SK-N-SH (cell line): ENCODE results near the gene CDKN1A. TPM values are rescaled to one million over a fixed set of nuclear protein-coding genes. Genes with fewer than 3 reads are reported as not detected.

Experiments used
- CTCF ChIA-PET: fragments of 300-600, 350-600 bp; formaldehyde crosslinking; extraction: SDS; loops from one replicate; lab custom pipeline; 2021; lab: Yijun Ruan, JAX
- POLR2A ChIA-PET: fragments of 350-600 bp; sonication (Branson Sonifier 250); formaldehyde crosslinking; extraction: SDS; loops from one replicate; lab custom pipeline; 2020; ENCODE audit warnings: antibody characterized with exemption, inconsistent platforms; lab: Yijun Ruan, JAX
- DNase-seq: peaks from one replicate; pipeline ENCODE4 v3.0.0; 2012
- H2AFZ ChIP-seq: fragments of 200-600 bp; sonication (generic); 2 replicates; pipeline ENCODE4 v1.8.1; 2016; ENCODE audit warnings: antibody characterized with exemption, mild to moderate bottlenecking, low read depth
- H3F3A ChIP-seq: fragments of 200-600 bp; sonication (generic); replicated peaks from 2 replicates; pipeline ENCODE3; 2016; ENCODE audit warnings: antibody characterized with exemption, mild to moderate bottlenecking; ENCODE audit not compliant: insufficient read depth
- H3K27ac ChIP-seq, 2 experiments: fragments of 200-500 bp in 1 of 2; fragments of 200-600 bp in 1 of 2; sonication (Bioruptor generic) in 1 of 2; sonication (generic), shearing (Covaris generic) in 1 of 2; 2 replicates each; pipeline versions ENCODE4 v1.5.1 to v1.6.1; 2014 to 2016; ENCODE audit warnings: low read depth in 2 of 2, inconsistent platforms in 1 of 2, low read length in 1 of 2, mild to moderate bottlenecking in 1 of 2, mixed read lengths in 1 of 2
- H3K27me3 ChIP-seq: fragments of 200-600 bp; sonication (generic), shearing (Covaris generic); 2 replicates; pipeline ENCODE4 v1.6.1; 2016; ENCODE audit warnings: mixed run types; ENCODE audit not compliant: insufficient read depth
- H3K36me3 ChIP-seq, 2 experiments: fragments of 200-500 bp in 1 of 2; fragments of 200-600 bp in 1 of 2; sonication (Bioruptor generic) in 1 of 2; sonication (generic) in 1 of 2; replicated peaks in 1 of 2; 2 replicates each; pipeline versions ENCODE3 to v1.5.1; 2014 to 2016; ENCODE audit warnings: low read length in 1 of 2, mild to moderate bottlenecking in 1 of 2; ENCODE audit not compliant: insufficient read depth in 2 of 2, control insufficient read depth in 1 of 2
- H3K4me1 ChIP-seq, 2 experiments: fragments of 200-500 bp in 1 of 2; fragments of 200-600 bp in 1 of 2; sonication (Bioruptor generic) in 1 of 2; sonication (generic), shearing (Covaris generic) in 1 of 2; 2 replicates each; pipeline versions ENCODE4 v1.5.1 to v1.6.1; 2014 to 2016; ENCODE audit warnings: low read depth in 1 of 2, low read length in 1 of 2, mixed run types in 1 of 2; ENCODE audit not compliant: insufficient read depth in 2 of 2, control insufficient read depth in 1 of 2
- H3K4me2 ChIP-seq: fragments of 200-600 bp; sonication (generic), shearing (Covaris generic); 2 replicates; pipeline ENCODE4 v1.6.1; 2017; ENCODE audit warnings: mixed run types
- H3K4me3 ChIP-seq, 2 experiments: fragments of 200-500 bp in 1 of 2; fragments of 200-600 bp in 1 of 2; sonication (Bioruptor generic) in 1 of 2; sonication (generic), shearing (Covaris generic) in 1 of 2; 2 replicates each; pipeline versions ENCODE4 v1.5.1 to v1.8.1; 2014 to 2016; ENCODE audit warnings: low read depth in 2 of 2, inconsistent platforms in 1 of 2, low read length in 1 of 2, mild to moderate bottlenecking in 1 of 2, mixed read lengths in 1 of 2, moderate library complexity in 1 of 2
- H3K79me2 ChIP-seq: fragments of 200-600 bp; sonication (generic); 2 replicates; pipeline ENCODE4 v1.8.1; 2017; ENCODE audit warnings: mild to moderate bottlenecking; ENCODE audit not compliant: insufficient read depth
- H3K9ac ChIP-seq: fragments of 200-600 bp; sonication (generic); 2 replicates; pipeline ENCODE4 v1.6.1; 2017; ENCODE audit warnings: mixed run types
- H3K9me2 ChIP-seq: fragments of 200-600 bp; sonication (generic); 2 replicates; pipeline ENCODE4 v1.6.1; 2017; ENCODE audit warnings: mixed run types
- H3K9me3 ChIP-seq: fragments of 200-600 bp; sonication (generic); 2 replicates; pipeline ENCODE4 v1.6.1; 2017; ENCODE audit warnings: mixed run types, mild to moderate bottlenecking, moderate library complexity
- H4K20me1 ChIP-seq: fragments of 200-600 bp; sonication (generic); 2 replicates; pipeline ENCODE4 v1.6.1; 2017; ENCODE audit warnings: mild to moderate bottlenecking, mixed run types; ENCODE audit not compliant: insufficient read depth
- FOXM1 ChIP-seq: IDR thresholded peaks from 2 replicates; pipeline ENCODE4 v1.4.0; 2012; ENCODE audit warnings: low read depth, mild to moderate bottlenecking
- GABPA ChIP-seq: IDR thresholded peaks from 2 replicates; pipeline ENCODE4 v1.4.0; 2012; ENCODE audit warnings: low read depth, mild to moderate bottlenecking
- IRF3 ChIP-seq: fragments of 150-350 bp; IDR thresholded peaks from 2 replicates; pipeline ENCODE4 v1.6.1; 2016; ENCODE audit warnings: mild to moderate bottlenecking, low read depth, low read length
- JUND ChIP-seq: IDR thresholded peaks from 2 replicates; pipeline ENCODE4 v1.4.0; 2012
- MAX ChIP-seq: IDR thresholded peaks from 2 replicates; pipeline ENCODE4 v1.4.0; 2012; ENCODE audit warnings: low read depth
- NRF1 ChIP-seq: IDR thresholded peaks from 2 replicates; pipeline ENCODE4 v1.6.1; 2012; ENCODE audit warnings: low read depth, mild to moderate bottlenecking, low read length
- RAD21 ChIP-seq: IDR thresholded peaks from 2 replicates; pipeline ENCODE4 v1.6.1; 2012; ENCODE audit warnings: mild to moderate bottlenecking, low read length
- SMC3 ChIP-seq: IDR thresholded peaks from 2 replicates; pipeline ENCODE4 v1.6.1; 2012; ENCODE audit warnings: low read depth, low read length, improper control_type of control experiment
- TEAD4 ChIP-seq: IDR thresholded peaks from 2 replicates; pipeline ENCODE4 v1.4.0; 2012; ENCODE audit warnings: mild to moderate bottlenecking, borderline replicate concordance; ENCODE audit not compliant: insufficient read depth
- USF1 ChIP-seq: IDR thresholded peaks from 2 replicates; pipeline ENCODE4 v1.4.0; 2012; ENCODE audit warnings: low read depth, borderline replicate concordance
- ZBTB33 ChIP-seq: IDR thresholded peaks from 2 replicates; pipeline ENCODE4 v1.4.0; 2012; ENCODE audit warnings: low read depth, borderline replicate concordance
- WGBS: methylation state at CpG from one replicate; pipeline ENCODE4 v1.1.6; 2017; ENCODE audit warnings: low lambda C conversion rate; 5-methylcytosine and 5-hydroxymethylcytosine counted together
- polyA plus RNA-seq, 3 experiments: library from polyadenylated mRNA; depleted of rRNA; stranded (reverse); fragments of >200 nt; gene quantifications; 2 replicates each; pipeline ENCODE4 v1.2.3, GENCODE V29; 2012

CDKN1A gene
- polyA plus RNA-seq, 1 of the 3 experiments (the other 2 are of a cell fraction): 747 TPM

- no peak overlapping the region for H3K27ac ChIP-seq
- no peak overlapping the region for H2AFZ ChIP-seq
- peaks cover 8% of the 10 kb centered on the region for H3F3A ChIP-seq
- no peaks in the 10 kb centered on the region for H4K20me1 ChIP-seq
- 93% methylated on average over 6 of the region's 6 CpGs for WGBS
- H3K9ac ChIP-seq: no peak overlapping the region
- CTCF ChIA-PET: interaction anchor here (1.3 to 1.6 kb wide), 2 partner anchors 13 to 44 kb away, joined by 3 to 5 read pairs; no protein-coding TSS in a partner anchor
- H3K27me3 ChIP-seq: no peaks in the 10 kb centered on the region
- H3K4me3 ChIP-seq: no peak overlapping the region
- H3K36me3 ChIP-seq: no peaks in the 10 kb centered on the region
- H3K4me2 ChIP-seq: no peak overlapping the region
- no peaks in the 10 kb centered on the region for H3K79me2 ChIP-seq
- H3K9me3 ChIP-seq: no peaks in the 10 kb centered on the region
- TF ChIP-seq NRF1 (no peak), IRF3 (no peak), GABPA (no peak), ZBTB33 (no peak), TEAD4 (no peak)
- H3K4me1 ChIP-seq: peaks cover 16 to 24% of the 10 kb centered on the region in 2 experiments
- no peak for DNase-seq
- POLR2A ChIA-PET: no interaction called here
- H3K9me2 ChIP-seq: no peaks in the 10 kb centered on the region
Measured at GRCh38 chr6:36669002-36669401, 9.5 kb upstream of the CDKN1A start.

- POLR2A ChIA-PET: no interaction called here
- CTCF ChIA-PET: interaction anchor here (0.6 to 1.1 kb wide), 2 partner anchors 10 to 157 kb away, joined by 3 to 4 read pairs; no protein-coding TSS in a partner anchor
- Histone ChIP-seq H3K9ac (no peak overlapping the region), H3K27ac (no peak overlapping the region), H3K4me2 (no peak overlapping the region), H3K4me1 (peaks cover 19 to 24% of the 10 kb centered on the region in 2 experiments), H3K36me3 (no peaks in the 10 kb centered on the region), H3K9me3 (no peaks in the 10 kb centered on the region), H3K79me2 (no peaks in the 10 kb centered on the region), H4K20me1 (no peaks in the 10 kb centered on the region), H3F3A (peaks cover 8% of the 10 kb centered on the region), H3K4me3 (no peak overlapping the region), H2AFZ (no peak overlapping the region), H3K9me2 (no peaks in the 10 kb centered on the region), H3K27me3 (no peaks in the 10 kb centered on the region)
- WGBS: 92% methylated on average over 7 of the region's 7 CpGs
- DNase-seq: no peak
- TF ChIP-seq SMC3 (no peak), USF1 (no peak), FOXM1 (no peak), IRF3 (no peak), JUND (no peak), RAD21 (no peak), MAX (no peak)
- TF ChIP-seq, all 33 proteins: peak for 0
Measured at GRCh38 chr6:36670271-36670670, 8.2 kb upstream of the CDKN1A start.
